GM12878 (cell line): ENCODE measurements around the gene SSBP4. TPM values are rescaled to one million over a fixed set of nuclear protein-coding genes. Genes with fewer than 3 reads are reported as not detected.
A peak's percentile ranks its signal among the peaks of the same experiment; 100 is the strongest.

Source experiments
- ASH2L ChIP-seq: fragments of 300-600, 200-600 bp; sonication (generic); IDR thresholded peaks from 2 replicates; pipeline ENCODE4 v1.6.1; 2017; ENCODE audit warnings: low read depth, mild to moderate bottlenecking, borderline replicate concordance
- CREM ChIP-seq: IDR thresholded peaks from 2 replicates; pipeline ENCODE4 v1.6.1; 2014; ENCODE audit warnings: antibody characterized with exemption, low read depth
- IKZF1 ChIP-seq: fragments of 450-650 bp; conservative IDR thresholded peaks from 2 replicates; pipeline ENCODE4 v1.6.1; 2017; ENCODE audit warnings: antibody characterized with exemption, mild to moderate bottlenecking
- IKZF2 ChIP-seq, 2 experiments: fragments of 450-650 bp; IDR thresholded peaks; 2 replicates each; pipeline ENCODE4 v1.6.1; 2017; ENCODE audit warnings: mild to moderate bottlenecking in 2 of 2, moderate library complexity in 2 of 2
- MXI1 ChIP-seq: fragments of 150-350 bp; IDR thresholded peaks from 2 replicates; pipeline ENCODE4 v1.6.1; 2011; ENCODE audit warnings: low read depth, mild to moderate bottlenecking, inconsistent platforms, low read length, improper control_type of control experiment
- NBN ChIP-seq: fragments of 450-650 bp; IDR thresholded peaks from 2 replicates; pipeline ENCODE4 v1.6.1; 2016
- NFIC ChIP-seq: IDR thresholded peaks from 2 replicates; pipeline ENCODE4 v1.6.1; 2012; ENCODE audit warnings: low read depth, mild to moderate bottlenecking, inconsistent platforms, low read length, moderate library complexity
- NR2F1 ChIP-seq: fragments of 450-650 bp; conservative IDR thresholded peaks from 2 replicates; pipeline ENCODE4 v1.6.1; 2017; ENCODE audit warnings: mild to moderate bottlenecking
- RAD21 ChIP-seq: IDR thresholded peaks from 2 replicates; pipeline ENCODE4 v1.6.1; 2011; ENCODE audit warnings: mild to moderate bottlenecking, low read depth, low read length, moderate library complexity; ENCODE audit not compliant: insufficient read depth
- RCOR1 ChIP-seq: conservative IDR thresholded peaks from 2 replicates; pipeline ENCODE4 v1.6.1; 2012; ENCODE audit warnings: low read depth, low read length, improper control_type of control experiment
- RELA ChIP-seq: fragments of 450-650 bp; IDR thresholded peaks from 2 replicates; pipeline ENCODE4 v1.8.0; 2014; ENCODE audit warnings: borderline replicate concordance; ENCODE audit not compliant: partially characterized antibody
- SMARCA5 ChIP-seq: fragments of 450-650 bp; IDR thresholded peaks from 2 replicates; pipeline ENCODE4 v1.6.1; 2017; ENCODE audit warnings: mild to moderate bottlenecking
- SMC3 ChIP-seq: IDR thresholded peaks from 2 replicates; pipeline ENCODE4 v1.6.1; 2011; ENCODE audit warnings: low read length, improper control_type of control experiment, borderline replicate concordance
- TARDBP ChIP-seq: IDR thresholded peaks from 2 replicates; pipeline ENCODE4 v1.6.1; 2016; ENCODE audit warnings: borderline replicate concordance
- TBL1XR1 ChIP-seq: IDR thresholded peaks from 2 replicates; pipeline ENCODE4 v1.6.1; 2012; ENCODE audit warnings: low read depth, low read length, improper control_type of control experiment
- TCF12 ChIP-seq: IDR thresholded peaks from 2 replicates; pipeline ENCODE4 v1.6.1; 2011; ENCODE audit warnings: low read depth, mild to moderate bottlenecking, low read length
- YY1 ChIP-seq: IDR thresholded peaks from 2 replicates; pipeline ENCODE4 v1.6.1; 2011; ENCODE audit warnings: low read depth, mild to moderate bottlenecking, low read length
- polyA plus RNA-seq, 11 experiments: library from polyadenylated mRNA; depleted of rRNA in 4 of 11; unstranded in 6 of 11; stranded (reverse) in 5 of 11; fragments of >200 nt; fragmentation: Nextera tagmentation in 4 of 11; fragmentation: Illumina TruSeq in 1 of 11; extraction: Ambion mirVana in 4 of 11; extraction: Trizol in 1 of 11; gene quantifications; 1 replicate in 1 of 11; 2 replicates in 10 of 11; pipeline versions ENCODE4 v1.2.1 to v1.2.3, GENCODE V29; 2011 to 2016; ENCODE audit warnings: inconsistent platforms in 2 of 11, missing spikeins in 2 of 11, low read depth in 1 of 11
- total RNA-seq, 4 experiments: library from RNA; depleted of rRNA in 3 of 4; stranded (reverse); fragments of >200 nt in 3 of 4; fragmentation: Illumina TruSeq in 1 of 4; extraction: Trizol in 1 of 4; gene quantifications; 2 replicates each; pipeline versions ENCODE4 v1.2.1 to v1.2.3, GENCODE V29; 2013 to 2021
- TF ChIP-seq, protein P1 (sequence below): IDR thresholded peaks from 2 replicates; pipeline ENCODE4 v1.6.1; 2011; ENCODE audit warnings: borderline replicate concordance, low read depth, mild to moderate bottlenecking, moderate library complexity, low read length; ENCODE audit not compliant: insufficient read depth, poor library complexity, severe bottlenecking
- TF ChIP-seq, protein P2 (sequence below): IDR thresholded peaks from 2 replicates; pipeline ENCODE4 v1.6.1; 2011; ENCODE audit warnings: borderline replicate concordance, low read depth, mild to moderate bottlenecking, moderate library complexity, mixed read lengths, low read length; ENCODE audit not compliant: insufficient read depth; ENCODE audit errors: extremely low read length
- TF ChIP-seq, protein P3 (sequence below), 3 experiments: IDR thresholded peaks in 2 of 3; conservative IDR thresholded peaks in 1 of 3; 2 replicates each; pipeline ENCODE4 v1.5.1; 2011; ENCODE audit warnings: low read depth in 3 of 3, low read length in 3 of 3, mild to moderate bottlenecking in 3 of 3, control low read depth in 2 of 3, moderate library complexity in 2 of 3, inconsistent platforms in 1 of 3, mixed read lengths in 1 of 3; ENCODE audit not compliant: control insufficient read depth in 2 of 3, insufficient read depth in 1 of 3; ENCODE audit errors: extremely low read depth in 1 of 3
- TF ChIP-seq, protein P4 (sequence below): IDR thresholded peaks from 2 replicates; pipeline ENCODE4 v1.6.1; 2012; ENCODE audit warnings: low read depth, low read length, improper control_type of control experiment
- TF ChIP-seq, protein P5 (sequence below): fragments of 150-350 bp; IDR thresholded peaks from 2 replicates; pipeline ENCODE4 v1.6.1; 2016; ENCODE audit warnings: low read depth, low read length

SSBP4 gene
- total and polyA plus RNA-seq, 10 of the 15 experiments (the other 5 are each of a cell fraction or from before 2014, with no cell fraction given), result 0.37 to 150 (median 38.9) TPM

DNA sequence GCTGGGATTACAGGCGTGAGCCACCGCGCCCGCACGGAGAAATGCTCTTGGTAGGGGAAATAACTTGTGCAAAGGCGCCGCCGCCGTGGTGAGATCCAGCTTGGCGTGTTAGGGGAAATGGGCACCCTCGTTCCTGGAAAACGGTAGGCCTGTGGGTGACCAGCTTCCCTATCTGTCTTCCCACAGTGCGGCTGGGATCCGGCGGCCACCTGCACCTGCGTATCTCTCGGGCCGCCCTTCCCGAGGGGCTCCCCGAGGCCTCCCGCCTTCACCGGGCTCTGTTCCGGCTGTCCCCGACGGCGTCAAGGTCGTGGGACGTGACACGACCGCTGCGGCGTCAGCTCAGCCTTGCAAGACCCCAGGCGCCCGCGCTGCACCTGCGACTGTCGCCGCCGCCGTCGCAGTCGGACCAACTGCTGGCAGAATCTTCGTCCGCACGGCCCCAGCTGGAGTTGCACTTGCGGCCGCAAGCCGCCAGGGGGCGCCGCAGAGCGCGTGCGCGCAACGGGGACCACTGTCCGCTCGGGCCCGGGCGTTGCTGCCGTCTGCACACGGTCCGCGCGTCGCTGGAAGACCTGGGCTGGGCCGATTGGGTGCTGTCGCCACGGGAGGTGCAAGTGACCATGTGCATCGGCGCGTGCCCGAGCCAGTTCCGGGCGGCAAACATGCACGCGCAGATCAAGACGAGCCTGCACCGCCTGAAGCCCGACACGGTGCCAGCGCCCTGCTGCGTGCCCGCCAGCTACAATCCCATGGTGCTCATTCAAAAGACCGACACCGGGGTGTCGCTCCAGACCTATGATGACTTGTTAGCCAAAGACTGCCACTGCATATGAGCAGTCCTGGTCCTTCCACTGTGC, 30.9 kb upstream of the SSBP4 start (continued):
- TF ChIP-seq, protein P1, sequence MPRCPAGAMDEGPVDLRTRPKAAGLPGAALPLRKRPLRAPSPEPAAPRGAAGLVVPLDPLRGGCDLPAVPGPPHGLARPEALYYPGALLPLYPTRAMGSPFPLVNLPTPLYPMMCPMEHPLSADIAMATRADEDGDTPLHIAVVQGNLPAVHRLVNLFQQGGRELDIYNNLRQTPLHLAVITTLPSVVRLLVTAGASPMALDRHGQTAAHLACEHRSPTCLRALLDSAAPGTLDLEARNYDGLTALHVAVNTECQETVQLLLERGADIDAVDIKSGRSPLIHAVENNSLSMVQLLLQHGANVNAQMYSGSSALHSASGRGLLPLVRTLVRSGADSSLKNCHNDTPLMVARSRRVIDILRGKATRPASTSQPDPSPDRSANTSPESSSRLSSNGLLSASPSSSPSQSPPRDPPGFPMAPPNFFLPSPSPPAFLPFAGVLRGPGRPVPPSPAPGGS, result no peak
- TF ChIP-seq TBL1XR1 (peak; percentile 56), NBN (peak; percentile 18; the same call in 1 of the 2 replicates), RCOR1 (0 out of 2 replicates have a peak, but pooled peaks have one; percentile 20), TARDBP (0 out of 2 replicates have a peak, but pooled peaks have one; percentile 50), NR2F1 (peak; percentile 47; the same call in 1 of the 2 replicates), CREM (peak; percentile 56), RELA (peak; percentile 31), NFIC (no peak), IKZF2 (IDR thresholded peaks at IDR 0.05) (peak; percentile 20 to 43; a peak in 2 of 4 replicates), YY1 (peak; percentile 77), MXI1 (peak; percentile 33; the same call in 1 of the 2 replicates), SMARCA5 (peak; percentile 87; the same call in 1 of the 2 replicates), IKZF1 (peak; percentile 76), ASH2L (no peak), TCF12 (peak; percentile 95), RAD21 (peak; percentile 72), SMC3 (peak; percentile 86)
- TF ChIP-seq, protein P2, sequence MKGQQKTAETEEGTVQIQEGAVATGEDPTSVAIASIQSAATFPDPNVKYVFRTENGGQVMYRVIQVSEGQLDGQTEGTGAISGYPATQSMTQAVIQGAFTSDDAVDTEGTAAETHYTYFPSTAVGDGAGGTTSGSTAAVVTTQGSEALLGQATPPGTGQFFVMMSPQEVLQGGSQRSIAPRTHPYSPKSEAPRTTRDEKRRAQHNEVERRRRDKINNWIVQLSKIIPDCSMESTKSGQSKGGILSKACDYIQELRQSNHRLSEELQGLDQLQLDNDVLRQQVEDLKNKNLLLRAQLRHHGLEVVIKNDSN, result no peak
- TF ChIP-seq, protein P3, sequence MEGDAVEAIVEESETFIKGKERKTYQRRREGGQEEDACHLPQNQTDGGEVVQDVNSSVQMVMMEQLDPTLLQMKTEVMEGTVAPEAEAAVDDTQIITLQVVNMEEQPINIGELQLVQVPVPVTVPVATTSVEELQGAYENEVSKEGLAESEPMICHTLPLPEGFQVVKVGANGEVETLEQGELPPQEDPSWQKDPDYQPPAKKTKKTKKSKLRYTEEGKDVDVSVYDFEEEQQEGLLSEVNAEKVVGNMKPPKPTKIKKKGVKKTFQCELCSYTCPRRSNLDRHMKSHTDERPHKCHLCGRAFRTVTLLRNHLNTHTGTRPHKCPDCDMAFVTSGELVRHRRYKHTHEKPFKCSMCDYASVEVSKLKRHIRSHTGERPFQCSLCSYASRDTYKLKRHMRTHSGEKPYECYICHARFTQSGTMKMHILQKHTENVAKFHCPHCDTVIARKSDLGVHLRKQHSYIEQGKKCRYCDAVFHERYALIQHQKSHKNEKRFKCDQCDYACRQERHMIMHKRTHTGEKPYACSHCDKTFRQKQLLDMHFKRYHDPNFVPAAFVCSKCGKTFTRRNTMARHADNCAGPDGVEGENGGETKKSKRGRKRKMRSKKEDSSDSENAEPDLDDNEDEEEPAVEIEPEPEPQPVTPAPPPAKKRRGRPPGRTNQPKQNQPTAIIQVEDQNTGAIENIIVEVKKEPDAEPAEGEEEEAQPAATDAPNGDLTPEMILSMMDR (IDR thresholded peaks at IDR 0.05 in 2 of 3, conservative IDR thresholded peaks at IDR 0.05 in 1 of 3; ENCODE audit: control insufficient read depth in 2 of 3, extremely low read depth in 1 of 3, insufficient read depth in 1 of 3, low read depth in 3 of 3, low read length in 3 of 3), result peak; percentile 98; a peak in 5 of 6 replicates
- TF ChIP-seq, protein P4, sequence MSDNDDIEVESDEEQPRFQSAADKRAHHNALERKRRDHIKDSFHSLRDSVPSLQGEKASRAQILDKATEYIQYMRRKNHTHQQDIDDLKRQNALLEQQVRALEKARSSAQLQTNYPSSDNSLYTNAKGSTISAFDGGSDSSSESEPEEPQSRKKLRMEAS, result peak; percentile 82
- TF ChIP-seq, protein P5, sequence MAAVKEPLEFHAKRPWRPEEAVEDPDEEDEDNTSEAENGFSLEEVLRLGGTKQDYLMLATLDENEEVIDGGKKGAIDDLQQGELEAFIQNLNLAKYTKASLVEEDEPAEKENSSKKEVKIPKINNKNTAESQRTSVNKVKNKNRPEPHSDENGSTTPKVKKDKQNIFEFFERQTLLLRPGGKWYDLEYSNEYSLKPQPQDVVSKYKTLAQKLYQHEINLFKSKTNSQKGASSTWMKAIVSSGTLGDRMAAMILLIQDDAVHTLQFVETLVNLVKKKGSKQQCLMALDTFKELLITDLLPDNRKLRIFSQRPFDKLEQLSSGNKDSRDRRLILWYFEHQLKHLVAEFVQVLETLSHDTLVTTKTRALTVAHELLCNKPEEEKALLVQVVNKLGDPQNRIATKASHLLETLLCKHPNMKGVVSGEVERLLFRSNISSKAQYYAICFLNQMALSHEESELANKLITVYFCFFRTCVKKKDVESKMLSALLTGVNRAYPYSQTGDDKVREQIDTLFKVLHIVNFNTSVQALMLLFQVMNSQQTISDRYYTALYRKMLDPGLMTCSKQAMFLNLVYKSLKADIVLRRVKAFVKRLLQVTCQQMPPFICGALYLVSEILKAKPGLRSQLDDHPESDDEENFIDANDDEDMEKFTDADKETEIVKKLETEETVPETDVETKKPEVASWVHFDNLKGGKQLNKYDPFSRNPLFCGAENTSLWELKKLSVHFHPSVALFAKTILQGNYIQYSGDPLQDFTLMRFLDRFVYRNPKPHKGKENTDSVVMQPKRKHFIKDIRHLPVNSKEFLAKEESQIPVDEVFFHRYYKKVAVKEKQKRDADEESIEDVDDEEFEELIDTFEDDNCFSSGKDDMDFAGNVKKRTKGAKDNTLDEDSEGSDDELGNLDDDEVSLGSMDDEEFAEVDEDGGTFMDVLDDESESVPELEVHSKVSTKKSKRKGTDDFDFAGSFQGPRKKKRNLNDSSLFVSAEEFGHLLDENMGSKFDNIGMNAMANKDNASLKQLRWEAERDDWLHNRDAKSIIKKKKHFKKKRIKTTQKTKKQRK, result no peak
